HepG2 (cell line): ENCODE results near the gene WASHC4. TPM values are rescaled to one million over a fixed set of nuclear protein-coding genes. Genes with fewer than 3 reads are reported as not detected.

Source experiments
- DNMT1 ChIP-seq: sonication (generic); formaldehyde crosslinking; IDR thresholded peaks from 2 replicates; pipeline ENCODE4 v1.5.1; 2020; ENCODE audit warnings: mild to moderate bottlenecking, missing genetic modification reagents
- GATA4 ChIP-seq: sonication (generic); IDR thresholded peaks from 2 replicates; pipeline ENCODE4 v1.6.1; 2016; ENCODE audit warnings: antibody characterized with exemption, low read depth, borderline replicate concordance
- HHEX ChIP-seq: IDR thresholded peaks from 2 replicates; pipeline ENCODE4 v1.6.1; 2016; ENCODE audit warnings: control low read depth
- RARA ChIP-seq: IDR thresholded peaks from 2 replicates; pipeline ENCODE4 v1.6.1; 2016; ENCODE audit warnings: missing genetic modification reagents, missing compliant biosample characterization
- RORA ChIP-seq: sonication (generic); formaldehyde crosslinking; IDR thresholded peaks from 2 replicates; pipeline ENCODE4 v1.5.0; 2020; ENCODE audit warnings: mild to moderate bottlenecking, missing genetic modification reagents, moderate library complexity
- SIX1 ChIP-seq: sonication (generic); formaldehyde crosslinking; IDR thresholded peaks from 2 replicates; pipeline ENCODE4 v1.4.0; 2020; ENCODE audit warnings: missing genetic modification reagents, borderline replicate concordance
- SIX4 ChIP-seq: sonication (generic); formaldehyde crosslinking; IDR thresholded peaks from 2 replicates; pipeline ENCODE4 v1.4.0; 2020; ENCODE audit warnings: missing genetic modification reagents
- TP53 ChIP-seq: sonication (generic); formaldehyde crosslinking; conservative IDR thresholded peaks from 2 replicates; pipeline ENCODE4 v1.4.0; 2020; ENCODE audit warnings: missing genetic modification reagents
- ZBTB7B ChIP-seq: sonication (generic); formaldehyde crosslinking; IDR thresholded peaks from 2 replicates; pipeline ENCODE4 v1.4.0; 2020; ENCODE audit warnings: missing genetic modification reagents
- ZFP36L2 ChIP-seq: sonication (generic); formaldehyde crosslinking; IDR thresholded peaks from 2 replicates; pipeline ENCODE4 v1.4.0; 2020; ENCODE audit warnings: missing genetic modification reagents
- ZNF12 ChIP-seq: sonication (generic); formaldehyde crosslinking; IDR thresholded peaks from 2 replicates; pipeline ENCODE4 v1.5.0; 2020; ENCODE audit warnings: missing genetic modification reagents
- ZNF143 ChIP-seq: sonication (generic); formaldehyde crosslinking; IDR thresholded peaks from 2 replicates; pipeline ENCODE4 v1.4.0; 2020; ENCODE audit warnings: missing genetic modification reagents
- ZNF343 ChIP-seq: sonication (generic); formaldehyde crosslinking; IDR thresholded peaks from 2 replicates; pipeline ENCODE4 v1.4.0; 2020; ENCODE audit warnings: mild to moderate bottlenecking, missing genetic modification reagents
- ZNF746 ChIP-seq: sonication (generic); formaldehyde crosslinking; IDR thresholded peaks from 2 replicates; pipeline ENCODE4 v1.8.0; 2022; ENCODE audit warnings: mild to moderate bottlenecking, missing genetic modification reagents
- polyA plus RNA-seq, 8 experiments: library from polyadenylated mRNA; depleted of rRNA in 3 of 8; stranded (reverse) in 7 of 8; unstranded in 1 of 8; fragments of >200 nt; fragmentation: Illumina TruSeq in 4 of 8; extraction: Trizol in 4 of 8; gene quantifications; 2 replicates each; pipeline versions ENCODE4 v1.2.1 to v1.2.3, GENCODE V29; 2011 to 2016; ENCODE audit warnings: low read depth in 4 of 8, missing spikeins in 1 of 8, mixed read lengths in 1 of 8; ENCODE audit not compliant: insufficient read depth in 1 of 8
- total RNA-seq, 5 experiments: library from RNA; depleted of rRNA; stranded (reverse); fragments of >200 nt; fragmentation: Illumina TruSeq; extraction: Trizol; gene quantifications; 2 replicates each; pipeline ENCODE4 v1.2.3, GENCODE V29; 2016; ENCODE audit warnings: low read depth in 1 of 5
- TF ChIP-seq, protein P1 (sequence below): sonication (generic); formaldehyde crosslinking; IDR thresholded peaks from 2 replicates; pipeline ENCODE4 v1.5.0; 2020; ENCODE audit warnings: mild to moderate bottlenecking, missing genetic modification reagents
- TF ChIP-seq, protein P2 (sequence below): fragments of 450-650 bp; IDR thresholded peaks from 2 replicates; pipeline ENCODE4 v1.6.1; 2017
- TF ChIP-seq, protein P3 (sequence below): sonication (generic); formaldehyde crosslinking; IDR thresholded peaks from 2 replicates; pipeline ENCODE4 v1.4.0; 2020; ENCODE audit warnings: missing genetic modification reagents
- TF ChIP-seq, protein P4 (sequence below): sonication (generic); formaldehyde crosslinking; IDR thresholded peaks from 2 replicates; pipeline ENCODE4 v1.4.0; 2020; ENCODE audit warnings: missing genetic modification reagents
- TF ChIP-seq, protein P5 (sequence below): sonication (generic); formaldehyde crosslinking; IDR thresholded peaks from 2 replicates; pipeline ENCODE4 v1.4.0; 2020; ENCODE audit warnings: mild to moderate bottlenecking, missing genetic modification reagents
- TF ChIP-seq, protein P6 (sequence below), 2 experiments: sonication (generic) in 1 of 2; formaldehyde crosslinking in 1 of 2; IDR thresholded peaks; 2 replicates each; pipeline versions ENCODE4 v1.4.0 to v1.6.1; 2018 to 2020; ENCODE audit warnings: missing genetic modification reagents in 2 of 2, borderline replicate concordance in 1 of 2, low read depth in 1 of 2, mild to moderate bottlenecking in 1 of 2, missing biosample characterization in 1 of 2

The WASHC4 gene
- total and polyA plus RNA-seq, 2 of the 13 experiments (the other 11 are each of a cell fraction or from before 2014, with no cell fraction given): 21.0 to 36.3 TPM

DNA sequence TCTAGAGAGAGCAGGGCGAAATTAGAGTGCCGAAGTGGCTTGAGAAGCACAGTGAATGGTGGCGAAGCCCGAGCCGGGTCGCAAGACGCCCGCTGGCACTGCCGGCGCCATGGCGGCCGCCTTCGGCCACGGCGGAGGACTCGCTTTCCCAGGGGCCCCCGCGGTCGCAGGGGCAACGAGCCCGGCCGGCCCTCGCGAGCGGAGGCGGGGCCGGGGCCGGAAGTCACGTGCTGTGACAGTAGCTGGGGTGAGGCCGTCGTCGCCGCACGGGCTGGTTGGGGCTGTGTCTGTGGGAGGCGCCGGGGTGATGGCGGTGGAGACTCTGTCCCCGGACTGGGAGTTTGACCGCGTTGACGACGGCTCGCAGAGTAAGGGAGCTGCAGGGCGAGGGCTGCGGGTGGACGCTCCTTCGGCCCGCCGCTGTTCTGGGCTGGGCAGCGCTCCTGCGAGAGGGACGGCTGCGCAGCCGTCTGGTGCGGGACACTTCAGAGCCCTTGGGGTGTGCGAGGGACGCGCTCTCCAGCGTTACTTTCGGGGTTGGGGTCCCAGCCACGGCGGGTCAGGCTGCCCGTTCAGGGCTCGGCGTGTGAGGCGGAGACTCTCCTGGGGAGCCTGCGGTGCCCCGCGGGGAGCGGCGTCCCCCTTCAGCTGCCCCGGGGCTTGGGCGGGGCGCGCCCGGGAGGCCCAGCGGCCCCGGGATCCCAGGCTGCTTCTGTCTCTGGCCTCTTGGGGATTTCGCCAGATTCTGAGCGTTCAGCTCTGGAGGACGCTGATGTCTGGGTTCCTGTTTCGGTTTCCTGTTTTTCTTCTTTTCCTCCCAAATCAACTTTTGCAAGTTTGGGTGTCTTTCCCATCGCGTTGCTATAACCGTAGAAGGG, at the start of gene WASHC4 (continued):
- TF ChIP-seq, protein P1, sequence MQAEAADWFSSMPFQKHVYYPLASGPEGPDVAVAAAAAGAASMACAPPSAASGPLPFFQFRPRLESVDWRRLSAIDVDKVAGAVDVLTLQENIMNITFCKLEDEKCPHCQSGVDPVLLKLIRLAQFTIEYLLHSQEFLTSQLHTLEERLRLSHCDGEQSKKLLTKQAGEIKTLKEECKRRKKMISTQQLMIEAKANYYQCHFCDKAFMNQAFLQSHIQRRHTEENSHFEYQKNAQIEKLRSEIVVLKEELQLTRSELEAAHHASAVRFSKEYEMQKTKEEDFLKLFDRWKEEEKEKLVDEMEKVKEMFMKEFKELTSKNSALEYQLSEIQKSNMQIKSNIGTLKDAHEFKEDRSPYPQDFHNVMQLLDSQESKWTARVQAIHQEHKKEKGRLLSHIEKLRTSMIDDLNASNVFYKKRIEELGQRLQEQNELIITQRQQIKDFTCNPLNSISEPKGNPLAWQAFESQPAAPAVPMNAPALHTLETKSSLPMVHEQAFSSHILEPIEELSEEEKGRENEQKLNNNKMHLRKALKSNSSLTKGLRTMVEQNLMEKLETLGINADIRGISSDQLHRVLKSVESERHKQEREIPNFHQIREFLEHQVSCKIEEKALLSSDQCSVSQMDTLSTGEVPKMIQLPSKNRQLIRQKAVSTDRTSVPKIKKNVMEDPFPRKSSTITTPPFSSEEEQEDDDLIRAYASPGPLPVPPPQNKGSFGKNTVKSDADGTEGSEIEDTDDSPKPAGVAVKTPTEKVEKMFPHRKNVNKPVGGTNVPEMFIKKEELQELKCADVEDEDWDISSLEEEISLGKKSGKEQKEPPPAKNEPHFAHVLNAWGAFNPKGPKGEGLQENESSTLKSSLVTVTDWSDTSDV (CRISPR knock-in tag): 0 out of 2 replicates have a peak, but pooled peaks have one; percentile 11
- TF ChIP-seq HHEX (CRISPR knock-in tag): no peak
- no peak for TF ChIP-seq RORA (CRISPR knock-in tag)
- TF ChIP-seq ZNF12 (CRISPR knock-in tag): peak; percentile 27; the same call in 1 of the 2 replicates
- TF ChIP-seq, protein P2, sequence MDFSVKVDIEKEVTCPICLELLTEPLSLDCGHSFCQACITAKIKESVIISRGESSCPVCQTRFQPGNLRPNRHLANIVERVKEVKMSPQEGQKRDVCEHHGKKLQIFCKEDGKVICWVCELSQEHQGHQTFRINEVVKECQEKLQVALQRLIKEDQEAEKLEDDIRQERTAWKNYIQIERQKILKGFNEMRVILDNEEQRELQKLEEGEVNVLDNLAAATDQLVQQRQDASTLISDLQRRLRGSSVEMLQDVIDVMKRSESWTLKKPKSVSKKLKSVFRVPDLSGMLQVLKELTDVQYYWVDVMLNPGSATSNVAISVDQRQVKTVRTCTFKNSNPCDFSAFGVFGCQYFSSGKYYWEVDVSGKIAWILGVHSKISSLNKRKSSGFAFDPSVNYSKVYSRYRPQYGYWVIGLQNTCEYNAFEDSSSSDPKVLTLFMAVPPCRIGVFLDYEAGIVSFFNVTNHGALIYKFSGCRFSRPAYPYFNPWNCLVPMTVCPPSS: no peak
- no peak for TF ChIP-seq ZNF746 (CRISPR knock-in tag)
- TF ChIP-seq DNMT1 (CRISPR knock-in tag): 0 out of 2 replicates have a peak, but pooled peaks have one; percentile 35
- TF ChIP-seq, protein P3, sequence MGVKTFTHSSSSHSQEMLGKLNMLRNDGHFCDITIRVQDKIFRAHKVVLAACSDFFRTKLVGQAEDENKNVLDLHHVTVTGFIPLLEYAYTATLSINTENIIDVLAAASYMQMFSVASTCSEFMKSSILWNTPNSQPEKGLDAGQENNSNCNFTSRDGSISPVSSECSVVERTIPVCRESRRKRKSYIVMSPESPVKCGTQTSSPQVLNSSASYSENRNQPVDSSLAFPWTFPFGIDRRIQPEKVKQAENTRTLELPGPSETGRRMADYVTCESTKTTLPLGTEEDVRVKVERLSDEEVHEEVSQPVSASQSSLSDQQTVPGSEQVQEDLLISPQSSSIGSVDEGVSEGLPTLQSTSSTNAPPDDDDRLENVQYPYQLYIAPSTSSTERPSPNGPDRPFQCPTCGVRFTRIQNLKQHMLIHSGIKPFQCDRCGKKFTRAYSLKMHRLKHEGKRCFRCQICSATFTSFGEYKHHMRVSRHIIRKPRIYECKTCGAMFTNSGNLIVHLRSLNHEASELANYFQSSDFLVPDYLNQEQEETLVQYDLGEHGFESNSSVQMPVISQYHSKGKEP (CRISPR knock-in tag): no peak
- no peak for TF ChIP-seq SIX4 (CRISPR knock-in tag)
- TF ChIP-seq, protein P4, sequence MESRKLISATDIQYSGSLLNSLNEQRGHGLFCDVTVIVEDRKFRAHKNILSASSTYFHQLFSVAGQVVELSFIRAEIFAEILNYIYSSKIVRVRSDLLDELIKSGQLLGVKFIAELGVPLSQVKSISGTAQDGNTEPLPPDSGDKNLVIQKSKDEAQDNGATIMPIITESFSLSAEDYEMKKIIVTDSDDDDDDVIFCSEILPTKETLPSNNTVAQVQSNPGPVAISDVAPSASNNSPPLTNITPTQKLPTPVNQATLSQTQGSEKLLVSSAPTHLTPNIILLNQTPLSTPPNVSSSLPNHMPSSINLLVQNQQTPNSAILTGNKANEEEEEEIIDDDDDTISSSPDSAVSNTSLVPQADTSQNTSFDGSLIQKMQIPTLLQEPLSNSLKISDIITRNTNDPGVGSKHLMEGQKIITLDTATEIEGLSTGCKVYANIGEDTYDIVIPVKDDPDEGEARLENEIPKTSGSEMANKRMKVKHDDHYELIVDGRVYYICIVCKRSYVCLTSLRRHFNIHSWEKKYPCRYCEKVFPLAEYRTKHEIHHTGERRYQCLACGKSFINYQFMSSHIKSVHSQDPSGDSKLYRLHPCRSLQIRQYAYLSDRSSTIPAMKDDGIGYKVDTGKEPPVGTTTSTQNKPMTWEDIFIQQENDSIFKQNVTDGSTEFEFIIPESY (CRISPR knock-in tag): no peak
- TF ChIP-seq, protein P5, sequence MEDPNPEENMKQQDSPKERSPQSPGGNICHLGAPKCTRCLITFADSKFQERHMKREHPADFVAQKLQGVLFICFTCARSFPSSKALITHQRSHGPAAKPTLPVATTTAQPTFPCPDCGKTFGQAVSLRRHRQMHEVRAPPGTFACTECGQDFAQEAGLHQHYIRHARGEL (CRISPR knock-in tag): no peak
- TF ChIP-seq, protein P6, sequence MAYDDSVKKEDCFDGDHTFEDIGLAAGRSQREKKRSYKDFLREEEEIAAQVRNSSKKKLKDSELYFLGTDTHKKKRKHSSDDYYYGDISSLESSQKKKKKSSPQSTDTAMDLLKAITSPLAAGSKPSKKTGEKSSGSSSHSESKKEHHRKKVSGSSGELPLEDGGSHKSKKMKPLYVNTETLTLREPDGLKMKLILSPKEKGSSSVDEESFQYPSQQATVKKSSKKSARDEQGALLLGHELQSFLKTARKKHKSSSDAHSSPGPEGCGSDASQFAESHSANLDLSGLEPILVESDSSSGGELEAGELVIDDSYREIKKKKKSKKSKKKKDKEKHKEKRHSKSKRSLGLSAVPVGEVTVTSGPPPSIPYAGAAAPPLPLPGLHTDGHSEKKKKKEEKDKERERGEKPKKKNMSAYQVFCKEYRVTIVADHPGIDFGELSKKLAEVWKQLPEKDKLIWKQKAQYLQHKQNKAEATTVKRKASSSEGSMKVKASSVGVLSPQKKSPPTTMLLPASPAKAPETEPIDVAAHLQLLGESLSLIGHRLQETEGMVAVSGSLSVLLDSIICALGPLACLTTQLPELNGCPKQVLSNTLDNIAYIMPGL (CRISPR knock-in tag; IDR thresholded peaks at IDR 0.05; ENCODE audit: borderline replicate concordance in 1 of 2, low read depth in 1 of 2): peak; percentile 80 to 88
- no peak for TF ChIP-seq SIX1 (CRISPR knock-in tag)
- TF ChIP-seq ZNF343: peak; percentile 94
- peak; percentile 53 for TF ChIP-seq RARA
- TF ChIP-seq TP53: no peak
- TF ChIP-seq ZBTB7B (CRISPR knock-in tag): peak; percentile 66; the same call in 1 of the 2 replicates
- peak; percentile 93 for TF ChIP-seq ZNF143
- TF ChIP-seq GATA4: peak; percentile 72; the same call in 1 of the 2 replicates
- no peak for TF ChIP-seq ZFP36L2 (CRISPR knock-in tag)
